ENCODE results near the gene CACNG8.
A peak's percentile ranks its signal among the peaks of the same experiment; 100 is the strongest.

Gene CACNG8

GRCh38 chr19:53978975-53979801 lies 16.5 kb downstream of the CACNG8 start:
- Histone ChIP-seq H3K9me3 (ENCODE audit: control insufficient read depth, insufficient read depth, low read length) (no peaks in the 10 kb centered on the region), H3K36me3 (ENCODE audit: insufficient read depth, low read length) (no peaks in the 10 kb centered on the region), H3K9ac (ENCODE audit: low read depth, low read length) (peak overlapping the region; percentile 74; the same call in 1 of the 2 replicates), H3K4me1 (ENCODE audit: insufficient read depth, low read length) (no peaks in the 10 kb centered on the region)

GRCh38 chr19:53980539-53981375 lies 18.0 kb downstream of the CACNG8 start:
- no peaks in the 10 kb centered on the region for H3K9me3 ChIP-seq (ENCODE audit: control insufficient read depth, insufficient read depth, low read length)
- peak overlapping the region; percentile 51 for H3K9ac ChIP-seq (ENCODE audit: low read depth, low read length)
- H3K4me1 ChIP-seq (ENCODE audit: insufficient read depth, low read length), result no peaks in the 10 kb centered on the region
- no peaks in the 10 kb centered on the region for H3K36me3 ChIP-seq (ENCODE audit: insufficient read depth, low read length)

- H3K9ac ChIP-seq (ENCODE audit: low read depth, low read length), result peak overlapping the region; percentile 51; the same call in 1 of the 2 replicates
These were observed 18.7 kb downstream of the CACNG8 start for GRCh38 chr19:53981376-53981951.

GRCh38 chr19:53982001-53982451 lies 19.3 kb downstream of the CACNG8 start:
- Histone ChIP-seq H3K9ac (ENCODE audit: low read depth, low read length) (peak overlapping the region; percentile 55; the same call in 1 of the 2 replicates), H3K9me3 (ENCODE audit: control insufficient read depth, insufficient read depth, low read length) (no peaks in the 10 kb centered on the region), H3K36me3 (ENCODE audit: insufficient read depth, low read length) (no peaks in the 10 kb centered on the region), H3K4me1 (ENCODE audit: insufficient read depth, low read length) (no peaks in the 10 kb centered on the region)

More at GRCh38 chr19:53981376-53981951, 18.7 kb downstream of the CACNG8 start:
- Histone ChIP-seq H3K9me3 (ENCODE audit: control insufficient read depth, insufficient read depth, low read length) (no peaks in the 10 kb centered on the region), H3K36me3 (ENCODE audit: insufficient read depth, low read length) (no peaks in the 10 kb centered on the region), H3K4me1 (ENCODE audit: insufficient read depth, low read length) (no peaks in the 10 kb centered on the region)

GRCh38 chr19:53982611-53983010 lies 19.9 kb downstream of the CACNG8 start:
- Histone ChIP-seq H3K36me3 (ENCODE audit: insufficient read depth, low read length) (no peaks in the 10 kb centered on the region), H3K9me3 (ENCODE audit: control insufficient read depth, insufficient read depth, low read length) (no peaks in the 10 kb centered on the region), H3K4me1 (ENCODE audit: insufficient read depth, low read length) (no peaks in the 10 kb centered on the region), H3K9ac (ENCODE audit: low read depth, low read length) (no peak overlapping the region)

- Histone ChIP-seq H3K36me3 (ENCODE audit: insufficient read depth, low read length) (no peaks in the 10 kb centered on the region), H3K4me1 (ENCODE audit: insufficient read depth, low read length) (no peaks in the 10 kb centered on the region), H3K9me3 (ENCODE audit: control insufficient read depth, insufficient read depth, low read length) (no peaks in the 10 kb centered on the region), H3K9ac (ENCODE audit: low read depth, low read length) (no peak overlapping the region; the same call in 1 of the 2 replicates)
These were observed 20.9 kb downstream of the CACNG8 start for GRCh38 chr19:53983457-53984289.

- no peaks in the 10 kb centered on the region for H3K9me3 ChIP-seq (ENCODE audit: control insufficient read depth, insufficient read depth, low read length)
- H3K4me1 ChIP-seq (ENCODE audit: insufficient read depth, low read length), result no peaks in the 10 kb centered on the region; the same call in 1 of the 2 replicates
- H3K36me3 ChIP-seq (ENCODE audit: insufficient read depth, low read length), result no peaks in the 10 kb centered on the region
- H3K9ac ChIP-seq (ENCODE audit: low read depth, low read length), result no peak overlapping the region
These were observed 23.1 kb downstream of the CACNG8 start for GRCh38 chr19:53985863-53986262.

GRCh38 chr19:53988981-53989380 lies 26.2 kb downstream of the CACNG8 start:
- no peaks in the 10 kb centered on the region; the same call in 1 of the 2 replicates for H3K4me1 ChIP-seq (ENCODE audit: insufficient read depth, low read length)
- H3K36me3 ChIP-seq (ENCODE audit: insufficient read depth, low read length), result no peaks in the 10 kb centered on the region
- no peaks in the 10 kb centered on the region for H3K9me3 ChIP-seq (ENCODE audit: control insufficient read depth, insufficient read depth, low read length)
- no peak overlapping the region for H3K9ac ChIP-seq (ENCODE audit: low read depth, low read length)

- Histone ChIP-seq H3K4me1 (ENCODE audit: insufficient read depth, low read length) (no peaks in the 10 kb centered on the region; the same call in 1 of the 2 replicates), H3K9ac (ENCODE audit: low read depth, low read length) (no peak overlapping the region), H3K36me3 (ENCODE audit: insufficient read depth, low read length) (no peaks in the 10 kb centered on the region), H3K9me3 (ENCODE audit: control insufficient read depth, insufficient read depth, low read length) (no peaks in the 10 kb centered on the region)
These were observed 27.1 kb downstream of the CACNG8 start for GRCh38 chr19:53989600-53990533.

GRCh38 chr19:53991224-53992113 lies 28.7 kb downstream of the CACNG8 start, which contains the start of gene CACNG6:
TSS of gene CACNG6 (plus strand) at chr19:53991637. CDS start at chr19:53992878, 1,241 bp downstream.
- peak within 1 kb of the TSS; percentile 54 for H3K9ac ChIP-seq (ENCODE audit: low read depth, low read length)
- no peaks in the 10 kb centered on the region; the same call in 1 of the 2 replicates for H3K4me1 ChIP-seq (ENCODE audit: insufficient read depth, low read length)

GRCh38 chr19:53992211-53992610 lies 29.5 kb downstream of the CACNG8 start:
- Histone ChIP-seq H3K9me3 (ENCODE audit: control insufficient read depth, insufficient read depth, low read length) (no peaks in the 10 kb centered on the region), H3K9ac (ENCODE audit: low read depth, low read length) (peak overlapping the region; percentile 54; the same call in 1 of the 2 replicates), H3K4me1 (ENCODE audit: insufficient read depth, low read length) (no peaks in the 10 kb centered on the region; the same call in 1 of the 2 replicates), H3K36me3 (ENCODE audit: insufficient read depth, low read length) (no peaks in the 10 kb centered on the region)

More at GRCh38 chr19:53991224-53992113, 28.7 kb downstream of the CACNG8 start, which contains the start of gene CACNG6:
- H3K9me3 ChIP-seq (ENCODE audit: control insufficient read depth, insufficient read depth, low read length), result no peaks in the 10 kb centered on the region
- H3K36me3 ChIP-seq (ENCODE audit: insufficient read depth, low read length), result no peaks in the 10 kb centered on the region

GRCh38 chr19:53992815-53993214 lies 30.1 kb downstream of the CACNG8 start:
- Histone ChIP-seq H3K9me3 (ENCODE audit: control insufficient read depth, insufficient read depth, low read length) (no peaks in the 10 kb centered on the region), H3K9ac (ENCODE audit: low read depth, low read length) (no peak overlapping the region), H3K36me3 (ENCODE audit: insufficient read depth, low read length) (no peaks in the 10 kb centered on the region), H3K4me1 (ENCODE audit: insufficient read depth, low read length) (peaks cover under 1% of the 10 kb centered on the region; the same call in 1 of the 2 replicates)
